ENCODE data around the gene PHAF1. TPM values are rescaled to one million over a fixed set of nuclear protein-coding genes. Genes with fewer than 3 reads are reported as not detected.
A peak's percentile ranks its signal among the peaks of the same experiment; 100 is the strongest.

Gene PHAF1
- total and polyA plus RNA-seq, 2 of the 8 experiments (the other 6 are each of a cell fraction or from before 2014, with no cell fraction given): 18.6 to 26.4 TPM

DNA sequence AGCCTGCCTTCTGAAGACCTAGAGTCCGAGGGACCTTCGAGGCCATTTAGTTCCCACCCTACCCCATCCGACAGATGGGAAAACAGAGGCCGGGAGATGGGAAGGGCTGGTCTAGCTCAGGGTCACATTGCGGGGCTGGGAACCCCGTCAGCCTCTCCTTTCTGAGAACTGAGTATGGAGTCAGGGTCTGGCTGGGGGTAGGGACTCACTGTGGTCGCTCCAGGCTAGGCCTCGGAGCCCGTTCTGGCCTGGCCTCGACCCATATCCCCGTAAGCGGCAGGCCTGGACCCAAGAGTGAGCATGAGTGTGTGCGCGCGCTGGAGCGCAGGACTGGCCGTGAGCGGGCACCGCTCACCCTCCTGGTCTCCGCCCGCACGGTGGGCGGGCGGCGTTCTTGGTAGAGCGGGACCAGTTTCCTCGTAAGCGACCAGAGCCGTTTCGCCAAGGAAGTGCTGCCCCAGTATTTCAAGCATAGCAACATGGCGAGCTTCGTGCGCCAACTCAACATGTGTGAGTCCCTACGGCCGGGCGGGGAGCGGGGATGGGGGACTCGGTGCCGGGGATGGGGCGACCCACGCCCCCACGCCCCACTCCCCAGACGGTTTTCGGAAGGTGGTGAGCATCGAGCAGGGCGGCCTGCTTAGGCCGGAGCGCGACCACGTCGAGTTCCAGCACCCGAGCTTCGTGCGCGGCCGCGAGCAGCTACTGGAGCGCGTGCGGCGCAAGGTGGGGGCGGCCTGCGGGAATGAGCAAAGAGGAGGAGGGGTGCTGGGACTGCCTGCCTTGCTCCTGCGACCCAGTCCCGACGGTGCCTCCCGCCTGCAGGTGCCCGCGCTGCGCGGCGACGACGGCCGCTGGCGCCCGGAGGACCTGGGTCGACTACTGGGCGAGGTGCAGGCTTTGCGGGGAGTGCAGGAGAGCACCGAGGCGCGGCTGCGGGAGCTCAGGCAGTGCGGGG, 55.7 kb downstream of the PHAF1 start (continued):
- TF ChIP-seq, protein P1, sequence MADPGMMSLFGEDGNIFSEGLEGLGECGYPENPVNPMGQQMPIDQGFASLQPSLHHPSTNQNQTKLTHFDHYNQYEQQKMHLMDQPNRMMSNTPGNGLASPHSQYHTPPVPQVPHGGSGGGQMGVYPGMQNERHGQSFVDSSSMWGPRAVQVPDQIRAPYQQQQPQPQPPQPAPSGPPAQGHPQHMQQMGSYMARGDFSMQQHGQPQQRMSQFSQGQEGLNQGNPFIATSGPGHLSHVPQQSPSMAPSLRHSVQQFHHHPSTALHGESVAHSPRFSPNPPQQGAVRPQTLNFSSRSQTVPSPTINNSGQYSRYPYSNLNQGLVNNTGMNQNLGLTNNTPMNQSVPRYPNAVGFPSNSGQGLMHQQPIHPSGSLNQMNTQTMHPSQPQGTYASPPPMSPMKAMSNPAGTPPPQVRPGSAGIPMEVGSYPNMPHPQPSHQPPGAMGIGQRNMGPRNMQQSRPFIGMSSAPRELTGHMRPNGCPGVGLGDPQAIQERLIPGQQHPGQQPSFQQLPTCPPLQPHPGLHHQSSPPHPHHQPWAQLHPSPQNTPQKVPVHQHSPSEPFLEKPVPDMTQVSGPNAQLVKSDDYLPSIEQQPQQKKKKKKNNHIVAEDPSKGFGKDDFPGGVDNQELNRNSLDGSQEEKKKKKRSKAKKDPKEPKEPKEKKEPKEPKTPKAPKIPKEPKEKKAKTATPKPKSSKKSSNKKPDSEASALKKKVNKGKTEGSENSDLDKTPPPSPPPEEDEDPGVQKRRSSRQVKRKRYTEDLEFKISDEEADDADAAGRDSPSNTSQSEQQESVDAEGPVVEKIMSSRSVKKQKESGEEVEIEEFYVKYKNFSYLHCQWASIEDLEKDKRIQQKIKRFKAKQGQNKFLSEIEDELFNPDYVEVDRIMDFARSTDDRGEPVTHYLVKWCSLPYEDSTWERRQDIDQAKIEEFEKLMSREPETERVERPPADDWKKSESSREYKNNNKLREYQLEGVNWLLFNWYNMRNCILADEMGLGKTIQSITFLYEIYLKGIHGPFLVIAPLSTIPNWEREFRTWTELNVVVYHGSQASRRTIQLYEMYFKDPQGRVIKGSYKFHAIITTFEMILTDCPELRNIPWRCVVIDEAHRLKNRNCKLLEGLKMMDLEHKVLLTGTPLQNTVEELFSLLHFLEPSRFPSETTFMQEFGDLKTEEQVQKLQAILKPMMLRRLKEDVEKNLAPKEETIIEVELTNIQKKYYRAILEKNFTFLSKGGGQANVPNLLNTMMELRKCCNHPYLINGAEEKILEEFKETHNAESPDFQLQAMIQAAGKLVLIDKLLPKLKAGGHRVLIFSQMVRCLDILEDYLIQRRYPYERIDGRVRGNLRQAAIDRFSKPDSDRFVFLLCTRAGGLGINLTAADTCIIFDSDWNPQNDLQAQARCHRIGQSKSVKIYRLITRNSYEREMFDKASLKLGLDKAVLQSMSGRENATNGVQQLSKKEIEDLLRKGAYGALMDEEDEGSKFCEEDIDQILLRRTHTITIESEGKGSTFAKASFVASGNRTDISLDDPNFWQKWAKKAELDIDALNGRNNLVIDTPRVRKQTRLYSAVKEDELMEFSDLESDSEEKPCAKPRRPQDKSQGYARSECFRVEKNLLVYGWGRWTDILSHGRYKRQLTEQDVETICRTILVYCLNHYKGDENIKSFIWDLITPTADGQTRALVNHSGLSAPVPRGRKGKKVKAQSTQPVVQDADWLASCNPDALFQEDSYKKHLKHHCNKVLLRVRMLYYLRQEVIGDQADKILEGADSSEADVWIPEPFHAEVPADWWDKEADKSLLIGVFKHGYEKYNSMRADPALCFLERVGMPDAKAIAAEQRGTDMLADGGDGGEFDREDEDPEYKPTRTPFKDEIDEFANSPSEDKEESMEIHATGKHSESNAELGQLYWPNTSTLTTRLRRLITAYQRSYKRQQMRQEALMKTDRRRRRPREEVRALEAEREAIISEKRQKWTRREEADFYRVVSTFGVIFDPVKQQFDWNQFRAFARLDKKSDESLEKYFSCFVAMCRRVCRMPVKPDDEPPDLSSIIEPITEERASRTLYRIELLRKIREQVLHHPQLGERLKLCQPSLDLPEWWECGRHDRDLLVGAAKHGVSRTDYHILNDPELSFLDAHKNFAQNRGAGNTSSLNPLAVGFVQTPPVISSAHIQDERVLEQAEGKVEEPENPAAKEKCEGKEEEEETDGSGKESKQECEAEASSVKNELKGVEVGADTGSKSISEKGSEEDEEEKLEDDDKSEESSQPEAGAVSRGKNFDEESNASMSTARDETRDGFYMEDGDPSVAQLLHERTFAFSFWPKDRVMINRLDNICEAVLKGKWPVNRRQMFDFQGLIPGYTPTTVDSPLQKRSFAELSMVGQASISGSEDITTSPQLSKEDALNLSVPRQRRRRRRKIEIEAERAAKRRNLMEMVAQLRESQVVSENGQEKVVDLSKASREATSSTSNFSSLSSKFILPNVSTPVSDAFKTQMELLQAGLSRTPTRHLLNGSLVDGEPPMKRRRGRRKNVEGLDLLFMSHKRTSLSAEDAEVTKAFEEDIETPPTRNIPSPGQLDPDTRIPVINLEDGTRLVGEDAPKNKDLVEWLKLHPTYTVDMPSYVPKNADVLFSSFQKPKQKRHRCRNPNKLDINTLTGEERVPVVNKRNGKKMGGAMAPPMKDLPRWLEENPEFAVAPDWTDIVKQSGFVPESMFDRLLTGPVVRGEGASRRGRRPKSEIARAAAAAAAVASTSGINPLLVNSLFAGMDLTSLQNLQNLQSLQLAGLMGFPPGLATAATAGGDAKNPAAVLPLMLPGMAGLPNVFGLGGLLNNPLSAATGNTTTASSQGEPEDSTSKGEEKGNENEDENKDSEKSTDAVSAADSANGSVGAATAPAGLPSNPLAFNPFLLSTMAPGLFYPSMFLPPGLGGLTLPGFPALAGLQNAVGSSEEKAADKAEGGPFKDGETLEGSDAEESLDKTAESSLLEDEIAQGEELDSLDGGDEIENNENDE (IDR thresholded peaks at IDR 0.05; ENCODE audit: insufficient replicate concordance, low read length): no peak
- TF ChIP-seq ASH2L (IDR thresholded peaks at IDR 0.05; ENCODE audit: low read length) (peak; percentile 27), FOSL1 (IDR thresholded peaks at IDR 0.05; ENCODE audit: insufficient read depth, low read depth, low read length) (no peak), SRF (IDR thresholded peaks at IDR 0.05; ENCODE audit: low read depth, low read length) (no peak), KDM1A (IDR thresholded peaks at IDR 0.05; ENCODE audit: borderline replicate concordance, low read length) (peak; percentile 86), POLR2AphosphoS5 (IDR thresholded peaks at IDR 0.05; ENCODE audit: low read depth, low read length) (no peak)
- TF ChIP-seq, protein P2, sequence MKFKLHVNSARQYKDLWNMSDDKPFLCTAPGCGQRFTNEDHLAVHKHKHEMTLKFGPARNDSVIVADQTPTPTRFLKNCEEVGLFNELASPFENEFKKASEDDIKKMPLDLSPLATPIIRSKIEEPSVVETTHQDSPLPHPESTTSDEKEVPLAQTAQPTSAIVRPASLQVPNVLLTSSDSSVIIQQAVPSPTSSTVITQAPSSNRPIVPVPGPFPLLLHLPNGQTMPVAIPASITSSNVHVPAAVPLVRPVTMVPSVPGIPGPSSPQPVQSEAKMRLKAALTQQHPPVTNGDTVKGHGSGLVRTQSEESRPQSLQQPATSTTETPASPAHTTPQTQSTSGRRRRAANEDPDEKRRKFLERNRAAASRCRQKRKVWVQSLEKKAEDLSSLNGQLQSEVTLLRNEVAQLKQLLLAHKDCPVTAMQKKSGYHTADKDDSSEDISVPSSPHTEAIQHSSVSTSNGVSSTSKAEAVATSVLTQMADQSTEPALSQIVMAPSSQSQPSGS (IDR thresholded peaks at IDR 0.05; ENCODE audit: low read length): no peak

All from H1 (cell line).